Measurements from ENCODE around the gene PDXDC1.
"Not testable (repeated sequence)": the region's sequence is repeated elsewhere in the genome, so short reads cannot be mapped to it uniquely, and the experiment has no call there.

- not testable (repeated sequence) for TF ChIP-seq CTCF (IDR thresholded peaks at IDR 0.05; ENCODE audit: low read depth, low read length); EZH2phosphoT487 (IDR thresholded peaks at IDR 0.05; ENCODE audit: low read depth)
Observed at GRCh38 chr16:14999845-15000244, 25.0 kb downstream of the PDXDC1 start.

Data from OCI-LY3 (cell line).